Activated CD4-positive, alpha-beta T cell treated with anti-CD3 and anti-CD28 coated beads, Interleukin-2, amount 50 U/mL, for 1 hour (primary cell): ENCODE data around the gene SYNPR.
"Not testable (repeated sequence)": the region's sequence is repeated elsewhere in the genome, so short reads cannot be mapped to it uniquely, and the experiment has no call there.

ENCODE experiments used
- DNase-seq: peaks from one replicate; pipeline ENCODE4 v3.0.0-alpha.2; 2020

Gene SYNPR

GRCh38 chr3:63278171-63279004, at the start of gene SYNPR:
TSS of gene SYNPR (plus strand) at chr3:63278308.
- DNase-seq, result no peak

GRCh38 chr3:63228677-63229076, 49.4 kb upstream of the SYNPR start:
- no peak for DNase-seq

- DNase-seq, result no peak
Measured at GRCh38 chr3:63230146-63230545, 48.0 kb upstream of the SYNPR start.

- no peak for DNase-seq
Measured at GRCh38 chr3:63231643-63232042, 46.5 kb upstream of the SYNPR start.

GRCh38 chr3:63232764-63233396, 45.2 kb upstream of the SYNPR start:
- DNase-seq, result no peak

GRCh38 chr3:63240381-63240902, 37.7 kb upstream of the SYNPR start:
- no peak for DNase-seq

GRCh38 chr3:63242124-63242523, 36.0 kb upstream of the SYNPR start:
- no peak for DNase-seq

GRCh38 chr3:63244486-63244885, 33.6 kb upstream of the SYNPR start:
- no peak for DNase-seq

GRCh38 chr3:63245726-63246241, 32.3 kb upstream of the SYNPR start:
- no peak for DNase-seq

GRCh38 chr3:63248015-63248414, 30.1 kb upstream of the SYNPR start:
- DNase-seq, result no peak

- no peak for DNase-seq
Measured at GRCh38 chr3:63251499-63251898, 26.6 kb upstream of the SYNPR start.

- not testable (repeated sequence) for DNase-seq
Measured at GRCh38 chr3:63255819-63256218, 22.3 kb upstream of the SYNPR start.

GRCh38 chr3:63264716-63265115, 13.4 kb upstream of the SYNPR start:
- no peak for DNase-seq

- DNase-seq, result no peak
Measured at GRCh38 chr3:63274359-63274758, 3.7 kb upstream of the SYNPR start.

- no peak for DNase-seq
Measured at GRCh38 chr3:63279005-63279841, 1.1 kb downstream of the SYNPR start.

GRCh38 chr3:63287610-63288009, 9.5 kb downstream of the SYNPR start:
- DNase-seq, result no peak

GRCh38 chr3:63290686-63291085, 12.6 kb downstream of the SYNPR start:
- no peak for DNase-seq

- no peak for DNase-seq
Measured at GRCh38 chr3:63294332-63294731, 16.2 kb downstream of the SYNPR start.

- DNase-seq, result no peak
Measured at GRCh38 chr3:63295356-63295755, 17.2 kb downstream of the SYNPR start.

GRCh38 chr3:63295806-63296205, 17.7 kb downstream of the SYNPR start:
- DNase-seq, result no peak

- no peak for DNase-seq
Measured at GRCh38 chr3:63296249-63296648, 18.1 kb downstream of the SYNPR start.

- no peak for DNase-seq
Measured at GRCh38 chr3:63303238-63303637, 25.1 kb downstream of the SYNPR start.

GRCh38 chr3:63304421-63304820, 26.3 kb downstream of the SYNPR start:
- no peak for DNase-seq
